Esophagus muscularis mucosa (tissue), 4 donors: Measurements from ENCODE around the gene PAPOLG. TPM values are rescaled to one million over a fixed set of nuclear protein-coding genes. Genes with fewer than 3 reads are reported as not detected.

Experiments used
- DNase-seq: peaks from one replicate; pipeline ENCODE4 v3.0.0-alpha.2; 2017; ENCODE audit errors: extremely low spot score
- H3K27ac ChIP-seq, 4 donors: fragments of 200-600 bp; sonication (generic); replicated peaks in 1 of 4; 1 replicate in 3 of 4; 2 replicates in 1 of 4; pipeline ENCODE4 v1.5.1; 2016 to 2019; ENCODE audit warnings: mild to moderate bottlenecking in 1 of 4
- H3K27me3 ChIP-seq, 4 donors: fragments of 200-600 bp; sonication (generic); one replicate each; pipeline versions ENCODE4 v1.5.1 to v1.6.0; 2016 to 2019
- H3K36me3 ChIP-seq, 4 donors: fragments of 200-600 bp; sonication (generic); one replicate each; pipeline ENCODE4 v1.5.1; 2016 to 2019
- H3K4me1 ChIP-seq, 4 donors: fragments of 200-600 bp; sonication (generic); one replicate each; pipeline ENCODE4 v1.5.1; 2016 to 2019
- H3K4me3 ChIP-seq, 4 donors: fragments of 200-600 bp; sonication (generic); 1 replicate in 2 of 4; 2 replicates in 2 of 4; pipeline ENCODE4 v1.5.1; 2016 to 2019; ENCODE audit warnings: mild to moderate bottlenecking in 4 of 4, moderate library complexity in 1 of 4
- H3K9me3 ChIP-seq, 4 donors: fragments of 200-600 bp; sonication (generic); 1 replicate in 3 of 4; 2 replicates in 1 of 4; pipeline ENCODE4 v1.5.1; 2016 to 2019
- CTCF ChIP-seq, 3 experiments: fragments of 200-600 bp in 2 of 3; fragments of 450-650 bp in 1 of 3; sonication (generic) in 2 of 3; IDR thresholded peaks; one replicate each; pipeline ENCODE4 v1.5.1; 2017 to 2019; ENCODE audit warnings: antibody characterized with exemption in 3 of 3, mild to moderate bottlenecking in 2 of 3, moderate library complexity in 1 of 3
- EP300 ChIP-seq: sonication (generic); formaldehyde crosslinking; IDR thresholded peaks from one replicate; pipeline ENCODE4 v1.6.1; 2017; ENCODE audit warnings: antibody characterized with exemption
- POLR2A ChIP-seq: fragments of 450-650 bp; IDR thresholded peaks from one replicate; pipeline ENCODE4 v1.6.1; 2017; ENCODE audit warnings: antibody characterized with exemption, moderate library complexity, mild to moderate bottlenecking, low read depth
- POLR2AphosphoS5 ChIP-seq, 2 donors: sonication (generic); formaldehyde crosslinking; IDR thresholded peaks; one replicate each; pipeline ENCODE4 v1.6.1; 2017; ENCODE audit warnings: antibody characterized with exemption in 2 of 2
- whole genome bisulfite sequencing: methylation state at CpG from one replicate; pipeline ENCODE4 v1.1.5; 2018; 5-methylcytosine and 5-hydroxymethylcytosine counted together
- intact Hi-C: fragments of 100-400 bp; cut with DNase I; formaldehyde crosslinking; loops from one replicate; pipeline ENCODE4 v1.15.1; 2023
- total RNA-seq, 4 donors: library from RNA; depleted of rRNA; stranded (reverse); fragments of >200 nt; gene quantifications; one replicate each; pipeline versions ENCODE4 v1.1.0 to v1.2.1, GENCODE V29; 2016

Gene PAPOLG
- total RNA-seq, 4 donors from 2014 or later = 11.9 to 16.0 (median 13.9) TPM

GRCh38 chr2:60827369-60827768, 71.3 kb downstream of the PAPOLG start:
- H3K36me3 ChIP-seq = no peaks in the 10 kb centered on the region
- TF ChIP-seq CTCF (IDR thresholded peaks at IDR 0.05) (no peak), POLR2A (no peak), POLR2AphosphoS5 (IDR thresholded peaks at IDR 0.05) (no peak), EP300 (no peak)
- WGBS = 75% methylated on average over 9 of the region's 9 CpGs
- H3K9me3 ChIP-seq = no peaks in the 10 kb centered on the region
- no peak overlapping the region for H3K27ac ChIP-seq
- intact Hi-C loops = no loop called here
- DNase-seq = no peak
- H3K27me3 ChIP-seq = no peaks in the 10 kb centered on the region
- no peak overlapping the region for H3K4me3 ChIP-seq
- no peaks in the 10 kb centered on the region for H3K4me1 ChIP-seq

- Histone ChIP-seq H3K9me3 (no peaks in the 10 kb centered on the region), H3K27me3 (peaks cover 0 to 5% (median 0%) of the 10 kb centered on the region in 4 donors), H3K27ac (no peak overlapping the region), H3K4me1 (no peaks in the 10 kb centered on the region), H3K4me3 (no peak overlapping the region), H3K36me3 (no peaks in the 10 kb centered on the region)
- WGBS = 85% methylated on average over 4 of the region's 4 CpGs
- intact Hi-C loops = no loop called here
- no peak for TF ChIP-seq POLR2AphosphoS5 (IDR thresholded peaks at IDR 0.05)
- no peak for TF ChIP-seq EP300
- no peak for DNase-seq
These were observed 74.9 kb downstream of the PAPOLG start for GRCh38 chr2:60830991-60831390.

- peaks cover 0 to 5% (median 0%) of the 10 kb centered on the region in 4 donors for H3K27me3 ChIP-seq
- TF ChIP-seq CTCF (IDR thresholded peaks at IDR 0.05) = no peak
- no peak for TF ChIP-seq POLR2AphosphoS5 (IDR thresholded peaks at IDR 0.05)
- TF ChIP-seq POLR2A = no peak
- TF ChIP-seq EP300 = no peak
These were observed 75.9 kb downstream of the PAPOLG start for GRCh38 chr2:60831921-60832320.

GRCh38 chr2:60832621-60833020, 76.6 kb downstream of the PAPOLG start:
- Histone ChIP-seq H3K9me3 (no peaks in the 10 kb centered on the region), H3K4me1 (no peaks in the 10 kb centered on the region), H3K4me3 (no peak overlapping the region), H3K27ac (no peak overlapping the region), H3K27me3 (peaks cover 0 to 5% (median 0%) of the 10 kb centered on the region in 4 donors), H3K36me3 (no peaks in the 10 kb centered on the region)
- intact Hi-C loops = no loop called here
- WGBS = 37% methylated on average over 2 of the region's 2 CpGs
- DNase-seq = no peak
- no peak for TF ChIP-seq EP300
- no peak for TF ChIP-seq POLR2AphosphoS5 (IDR thresholded peaks at IDR 0.05)
- TF ChIP-seq POLR2A = no peak
- TF ChIP-seq CTCF (IDR thresholded peaks at IDR 0.05) = no peak

More at GRCh38 chr2:60831921-60832320, 75.9 kb downstream of the PAPOLG start:
- intact Hi-C loops = no loop called here
- no peak overlapping the region for H3K27ac ChIP-seq
- DNase-seq = no peak
- no peaks in the 10 kb centered on the region for H3K36me3 ChIP-seq
- no peaks in the 10 kb centered on the region for H3K9me3 ChIP-seq
- H3K4me3 ChIP-seq = no peak overlapping the region
- no peaks in the 10 kb centered on the region for H3K4me1 ChIP-seq

GRCh38 chr2:60834270-60834717, 78.2 kb downstream of the PAPOLG start:
- Histone ChIP-seq H3K4me3 (no peak overlapping the region), H3K36me3 (no peaks in the 10 kb centered on the region), H3K9me3 (no peaks in the 10 kb centered on the region), H3K27ac (no peak overlapping the region), H3K27me3 (peaks cover 0 to 5% (median 0%) of the 10 kb centered on the region in 4 donors), H3K4me1 (no peaks in the 10 kb centered on the region)
- TF ChIP-seq EP300 (no peak), CTCF (IDR thresholded peaks at IDR 0.05) (no peak), POLR2AphosphoS5 (IDR thresholded peaks at IDR 0.05) (no peak)
- intact Hi-C loops = no loop called here
- 21% methylated on average over 2 of the region's 2 CpGs for WGBS
- DNase-seq = no peak
